Thoracic aorta (tissue), 2 donors: ENCODE measurements around the gene SKIC8. TPM values are rescaled to one million over a fixed set of nuclear protein-coding genes. Genes with fewer than 3 reads are reported as not detected.

ENCODE experiments used
- ATAC-seq: fragments of 150-250 bp; one replicate; pipeline ENCODE4 v1.8.0; 2017; ENCODE audit warnings: low read depth; ENCODE audit not compliant: insufficient number of reproducible peaks, low FRiP score
- DNase-seq: peaks from one replicate; pipeline ENCODE4 v3.0.0-alpha.2; 2020; ENCODE audit warnings: low spot score
- H3K27ac ChIP-seq, 2 donors: fragments of 200-600 bp; sonication (generic); 1 replicate in 1 of 2; 2 replicates in 1 of 2; pipeline ENCODE4 v1.5.1; 2016; ENCODE audit warnings: mild to moderate bottlenecking in 2 of 2, moderate library complexity in 2 of 2
- H3K27me3 ChIP-seq: fragments of 200-600 bp; sonication (generic); replicated peaks from 2 replicates; pipeline ENCODE4 v1.6.0; 2016; ENCODE audit warnings: mild to moderate bottlenecking; ENCODE audit not compliant: insufficient read depth
- H3K36me3 ChIP-seq: fragments of 200-600 bp; sonication (generic); one replicate; pipeline ENCODE4 v1.5.1; 2016
- H3K4me1 ChIP-seq, 2 donors: fragments of 200-600 bp; sonication (generic); 1 replicate in 1 of 2; 2 replicates in 1 of 2; pipeline versions ENCODE4 v1.5.1 to v1.6.0; 2016; ENCODE audit warnings: low read depth in 2 of 2, mild to moderate bottlenecking in 1 of 2; ENCODE audit not compliant: control insufficient read depth in 1 of 2
- H3K4me3 ChIP-seq: fragments of 200-600 bp; sonication (generic); 2 replicates; pipeline ENCODE4 v1.5.1; 2016; ENCODE audit warnings: mild to moderate bottlenecking
- H3K9me3 ChIP-seq: fragments of 200-600 bp; sonication (generic); 2 replicates; pipeline ENCODE4 v1.5.1; 2016
- CTCF ChIP-seq: fragments of 200-600 bp; sonication (generic); IDR thresholded peaks from one replicate; pipeline ENCODE4 v1.5.1; 2019; ENCODE audit warnings: antibody characterized with exemption
- total RNA-seq, 2 donors: library from RNA; depleted of rRNA; stranded (reverse); fragments of >200 nt; gene quantifications; one replicate each; pipeline versions ENCODE4 v1.1.0 to v1.2.3, GENCODE V29; 2016

SKIC8 gene
- total RNA-seq, 2 donors from 2014 or later: 41.6 to 74.2 TPM

GRCh38 chr15:78311292-78311691 is 11.9 kb upstream of the SKIC8 start:
- no peak for DNase-seq
- H3K36me3 ChIP-seq: no peaks in the 10 kb centered on the region
- no peak overlapping the region for H3K4me3 ChIP-seq
- ATAC-seq: no peak
- no peaks in the 10 kb centered on the region for H3K4me1 ChIP-seq
- no peak for TF ChIP-seq CTCF
- no peaks in the 10 kb centered on the region for H3K9me3 ChIP-seq
- H3K27me3 ChIP-seq: no peaks in the 10 kb centered on the region
- H3K27ac ChIP-seq: no peak overlapping the region

- TF ChIP-seq CTCF: peak; percentile 30
- H3K4me1 ChIP-seq: no peaks in the 10 kb centered on the region
- no peak for DNase-seq
- H3K9me3 ChIP-seq: no peaks in the 10 kb centered on the region
- H3K27me3 ChIP-seq: no peaks in the 10 kb centered on the region
- ATAC-seq: no peak
- no peak overlapping the region for H3K4me3 ChIP-seq
- H3K36me3 ChIP-seq: no peaks in the 10 kb centered on the region
- no peak overlapping the region for H3K27ac ChIP-seq
Measured at GRCh38 chr15:78308422-78309032, 9.1 kb upstream of the SKIC8 start.

- ATAC-seq (no peak), DNase-seq (no peak)
- TF ChIP-seq CTCF: no peak
- Histone ChIP-seq H3K4me1 (no peaks in the 10 kb centered on the region), H3K27me3 (no peaks in the 10 kb centered on the region), H3K27ac (no peak overlapping the region), H3K4me3 (no peak overlapping the region), H3K36me3 (no peaks in the 10 kb centered on the region), H3K9me3 (no peaks in the 10 kb centered on the region)
Measured at GRCh38 chr15:78307976-78308375, 8.6 kb upstream of the SKIC8 start.

- no peak for TF ChIP-seq CTCF
- no peak overlapping the region for H3K4me3 ChIP-seq
- ATAC-seq (no peak), DNase-seq (no peak)
- H3K36me3 ChIP-seq: no peaks in the 10 kb centered on the region
- no peak overlapping the region for H3K27ac ChIP-seq
- H3K27me3 ChIP-seq: no peaks in the 10 kb centered on the region
- no peaks in the 10 kb centered on the region for H3K4me1 ChIP-seq
- H3K9me3 ChIP-seq: no peaks in the 10 kb centered on the region
Measured at GRCh38 chr15:78306176-78306774, 6.9 kb upstream of the SKIC8 start.

- TF ChIP-seq CTCF: no peak
- DNase-seq: no peak
- no peaks in the 10 kb centered on the region for H3K36me3 ChIP-seq
Measured at GRCh38 chr15:78304216-78305066, 5.0 kb upstream of the SKIC8 start.

More at GRCh38 chr15:78304216-78305066, 5.0 kb upstream of the SKIC8 start:
- ATAC-seq: no peak
- no peak overlapping the region for H3K27ac ChIP-seq
- H3K27me3 ChIP-seq: no peaks in the 10 kb centered on the region
- no peak overlapping the region for H3K4me3 ChIP-seq
- H3K4me1 ChIP-seq: peaks cover 0 to 6% of the 10 kb centered on the region in 2 donors
- H3K9me3 ChIP-seq: no peaks in the 10 kb centered on the region
